Upper lobe of right lung (tissue), 1 donor: ENCODE data around the gene ADGB. TPM values are rescaled to one million over a fixed set of nuclear protein-coding genes. Genes with fewer than 3 reads are reported as not detected.

Experiments
- ATAC-seq: fragments of 200-7000 bp; cut with Tn5 transposase; one replicate; pipeline ENCODE4 v1.9.1; 2020; ENCODE audit warnings: mild to moderate bottlenecking, moderate library complexity
- DNase-seq: peaks from one replicate; pipeline ENCODE4 v3.0.0-alpha.2; 2020
- H3K27ac ChIP-seq: fragments of 200-600 bp; one replicate; pipeline ENCODE4 v1.8.0; 2022
- H3K27me3 ChIP-seq: fragments of 200-600 bp; one replicate; pipeline ENCODE4 v1.8.0; 2022; ENCODE audit warnings: mild to moderate bottlenecking
- H3K36me3 ChIP-seq: fragments of 200-600 bp; one replicate; pipeline ENCODE4 v1.8.0; 2022
- H3K4me1 ChIP-seq: fragments of 200-600 bp; one replicate; pipeline ENCODE4 v1.8.0; 2022
- H3K4me3 ChIP-seq: fragments of 200-600 bp; one replicate; pipeline ENCODE4 v1.8.0; 2022; ENCODE audit warnings: mild to moderate bottlenecking
- H3K9me3 ChIP-seq: fragments of 200-600 bp; one replicate; pipeline ENCODE4 v1.8.0; 2022
- intact Hi-C: fragments of 100-400 bp; cut with DNase I; formaldehyde crosslinking; loops from one replicate; pipeline ENCODE4 v1.11.0; 2022
- total RNA-seq: library from RNA; stranded (reverse); fragmentation: NEBNext Ultra II Directional; extraction: Animal tissue kit (Norgen Biotek cat#: 25700); gene quantifications from one replicate; pipeline ENCODE4 v1.2.1, GENCODE V29; 2021
- TF ChIP-seq, protein P1 (sequence below): fragments of 200-600 bp; IDR thresholded peaks from one replicate; pipeline ENCODE4 v1.8.0; 2022; ENCODE audit warnings: antibody characterized with exemption
- donor health status: DM: no; HTN: yes; CAD: no; lungs with severe emphysema.

Gene ADGB
- total RNA-seq, 1 donor from 2014 or later: not detected

GRCh38 chr6:146770275-146770964, 171.6 kb downstream of the ADGB start:
- peak; percentile 16 for ATAC-seq
- no peak overlapping the region for H3K4me3 ChIP-seq

DNA sequence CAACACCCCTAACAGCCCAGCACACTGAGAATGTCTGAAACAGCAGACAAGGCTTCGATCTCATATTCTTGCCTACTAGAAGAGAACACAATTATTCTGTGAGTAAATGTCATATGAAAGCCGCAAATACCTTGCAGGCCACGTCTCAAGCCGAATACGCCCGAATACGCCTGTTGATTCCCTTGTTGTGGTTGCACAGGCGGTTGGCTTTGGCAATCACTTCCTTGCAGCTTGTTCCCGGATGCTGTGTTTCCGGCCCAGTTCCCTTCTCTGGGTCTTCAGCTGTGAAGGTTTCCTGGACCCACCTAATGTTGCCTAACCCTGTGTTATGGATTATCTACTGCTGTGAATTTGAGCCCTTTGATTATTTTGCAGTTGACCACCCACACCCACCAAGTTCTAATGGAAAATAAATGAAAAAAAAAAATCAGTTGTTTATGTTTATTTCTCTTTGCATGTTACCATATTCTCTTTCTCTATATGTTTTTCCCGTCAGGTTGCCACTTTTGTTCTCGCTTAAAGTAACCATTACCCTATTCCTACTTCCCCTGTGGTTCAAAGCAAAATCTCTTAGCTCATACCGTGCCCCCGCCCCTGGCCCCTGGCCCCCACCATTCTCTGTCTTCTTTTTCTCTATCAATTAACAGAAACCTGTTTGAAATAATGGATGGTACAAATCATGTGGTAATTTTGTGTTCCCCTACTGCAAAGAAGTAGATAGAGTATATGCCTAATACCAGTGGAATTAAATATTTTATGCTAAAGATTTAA, 172.4 kb downstream of the ADGB start:
- Histone ChIP-seq H3K36me3 (no peaks in the 10 kb centered on the region), H3K4me3 (no peak overlapping the region), H3K9me3 (no peaks in the 10 kb centered on the region), H3K4me1 (no peaks in the 10 kb centered on the region), H3K27me3 (no peaks in the 10 kb centered on the region), H3K27ac (peak overlapping the region; percentile 43)
- intact Hi-C loops: no loop called here
- peak; percentile 81 for ATAC-seq
- TF ChIP-seq, protein P1, sequence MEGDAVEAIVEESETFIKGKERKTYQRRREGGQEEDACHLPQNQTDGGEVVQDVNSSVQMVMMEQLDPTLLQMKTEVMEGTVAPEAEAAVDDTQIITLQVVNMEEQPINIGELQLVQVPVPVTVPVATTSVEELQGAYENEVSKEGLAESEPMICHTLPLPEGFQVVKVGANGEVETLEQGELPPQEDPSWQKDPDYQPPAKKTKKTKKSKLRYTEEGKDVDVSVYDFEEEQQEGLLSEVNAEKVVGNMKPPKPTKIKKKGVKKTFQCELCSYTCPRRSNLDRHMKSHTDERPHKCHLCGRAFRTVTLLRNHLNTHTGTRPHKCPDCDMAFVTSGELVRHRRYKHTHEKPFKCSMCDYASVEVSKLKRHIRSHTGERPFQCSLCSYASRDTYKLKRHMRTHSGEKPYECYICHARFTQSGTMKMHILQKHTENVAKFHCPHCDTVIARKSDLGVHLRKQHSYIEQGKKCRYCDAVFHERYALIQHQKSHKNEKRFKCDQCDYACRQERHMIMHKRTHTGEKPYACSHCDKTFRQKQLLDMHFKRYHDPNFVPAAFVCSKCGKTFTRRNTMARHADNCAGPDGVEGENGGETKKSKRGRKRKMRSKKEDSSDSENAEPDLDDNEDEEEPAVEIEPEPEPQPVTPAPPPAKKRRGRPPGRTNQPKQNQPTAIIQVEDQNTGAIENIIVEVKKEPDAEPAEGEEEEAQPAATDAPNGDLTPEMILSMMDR: no peak
- DNase-seq: peak; percentile 63

More at GRCh38 chr6:146770275-146770964, 171.6 kb downstream of the ADGB start:
- no peaks in the 10 kb centered on the region for H3K4me1 ChIP-seq
- no peaks in the 10 kb centered on the region for H3K36me3 ChIP-seq
- no peak for DNase-seq
- intact Hi-C loops: no loop called here
- TF ChIP-seq, protein P1: no peak
- peak overlapping the region; percentile 43 for H3K27ac ChIP-seq
- no peaks in the 10 kb centered on the region for H3K9me3 ChIP-seq
- no peaks in the 10 kb centered on the region for H3K27me3 ChIP-seq

GRCh38 chr6:146775220-146775619, 176.4 kb downstream of the ADGB start:
- intact Hi-C loops: no loop called here
- DNase-seq (no peak), ATAC-seq (no peak)

DNA sequence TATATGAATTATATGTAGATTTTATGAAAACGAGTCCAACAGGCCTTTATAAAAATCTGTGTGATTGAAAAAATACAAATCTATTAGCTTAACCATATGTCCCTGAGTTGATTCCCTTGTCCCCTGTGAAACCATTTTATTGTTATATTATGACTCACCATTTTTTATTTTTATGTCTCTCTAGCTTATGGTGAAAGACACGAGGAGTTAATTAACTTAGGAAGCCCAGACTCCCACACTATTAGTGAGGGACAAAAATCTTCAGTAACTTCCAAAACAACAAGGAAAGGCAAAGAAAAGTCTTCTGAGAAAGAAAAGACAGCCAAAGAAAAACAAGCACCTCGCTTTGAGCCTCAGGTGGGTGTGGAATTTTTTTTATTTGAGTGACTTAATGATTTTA, 183.1 kb downstream of the ADGB start:
- TF ChIP-seq, protein P1: no peak
- no peaks in the 10 kb centered on the region for H3K36me3 ChIP-seq
- H3K9me3 ChIP-seq: no peaks in the 10 kb centered on the region
- no peak for DNase-seq
- H3K27ac ChIP-seq: no peak overlapping the region
- intact Hi-C loops: no loop called here
- H3K4me1 ChIP-seq: no peaks in the 10 kb centered on the region
- H3K4me3 ChIP-seq: no peak overlapping the region
- no peaks in the 10 kb centered on the region for H3K27me3 ChIP-seq
- ATAC-seq: no peak

More at GRCh38 chr6:146775220-146775619, 176.4 kb downstream of the ADGB start:
- no peaks in the 10 kb centered on the region for H3K36me3 ChIP-seq
- no peaks in the 10 kb centered on the region for H3K4me1 ChIP-seq
- no peaks in the 10 kb centered on the region for H3K27me3 ChIP-seq
- no peaks in the 10 kb centered on the region for H3K9me3 ChIP-seq
- TF ChIP-seq, protein P1: no peak
- no peak overlapping the region for H3K27ac ChIP-seq
- H3K4me3 ChIP-seq: no peak overlapping the region

DNA sequence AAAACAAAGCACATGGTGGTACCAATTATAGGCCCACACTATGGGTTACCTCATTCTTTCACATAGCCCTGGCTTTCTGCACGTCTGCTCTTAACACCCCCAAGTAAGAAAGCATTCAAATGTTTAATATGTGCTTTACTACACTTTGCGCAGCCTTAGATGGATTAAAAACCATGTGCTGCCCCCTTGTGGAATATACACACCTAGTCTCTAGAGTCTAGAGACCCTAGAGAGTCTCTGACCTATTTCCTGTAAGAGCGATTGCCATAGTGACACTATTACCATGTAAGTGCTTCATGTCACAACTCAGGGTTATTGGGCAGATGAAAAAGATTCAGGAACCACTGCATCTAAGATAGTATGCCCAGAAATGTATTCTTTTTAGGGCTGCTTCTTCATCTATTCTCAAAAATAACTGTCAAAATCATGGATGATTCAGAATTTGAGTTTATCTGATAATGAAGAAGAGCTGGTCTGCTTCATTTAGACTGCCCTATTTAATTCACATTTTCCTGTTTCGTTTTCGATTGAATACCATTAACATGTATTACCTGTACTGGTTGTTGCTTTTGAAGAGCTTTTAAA, 186.3 kb downstream of the ADGB start:
- no peaks in the 10 kb centered on the region for H3K4me1 ChIP-seq
- TF ChIP-seq, protein P1: peak; percentile 57
- intact Hi-C loops: no loop called here
- ATAC-seq: peak; percentile 86
- no peaks in the 10 kb centered on the region for H3K27me3 ChIP-seq
- no peaks in the 10 kb centered on the region for H3K9me3 ChIP-seq
- H3K36me3 ChIP-seq: no peaks in the 10 kb centered on the region
- H3K4me3 ChIP-seq: no peak overlapping the region
- no peak for DNase-seq
- H3K27ac ChIP-seq: no peak overlapping the region
